Stimulated activated CD8-positive, alpha-beta memory T cell treated with anti-CD3 and anti-CD28 coated beads, Interleukin-12 subunit alpha, Interleukin-12 subunit beta, amount 100 ng/mL, for 24 hours (primary cell): Measurements from ENCODE around the gene CFAP100.

Source experiments
- DNase-seq: peaks from one replicate; pipeline ENCODE4 v3.0.0-alpha.2; 2020; ENCODE audit errors: extremely low read depth

CFAP100 gene

GRCh38 chr3:126478581-126479310 lies 84.0 kb downstream of the CFAP100 start:
- DNase-seq: no peak

- DNase-seq: no peak
Observed at GRCh38 chr3:126479642-126480041, 84.9 kb downstream of the CFAP100 start.

GRCh38 chr3:126480206-126480605 lies 85.5 kb downstream of the CFAP100 start:
- DNase-seq: no peak

- no peak for DNase-seq
Observed at GRCh38 chr3:126480861-126481260, 86.2 kb downstream of the CFAP100 start.

- DNase-seq: no peak
Observed at GRCh38 chr3:126481808-126482502, 87.2 kb downstream of the CFAP100 start.

- DNase-seq: no peak
Observed at GRCh38 chr3:126482503-126483255, 88.0 kb downstream of the CFAP100 start.

GRCh38 chr3:126483321-126483761 lies 88.6 kb downstream of the CFAP100 start:
- no peak for DNase-seq

GRCh38 chr3:126484148-126484547 lies 89.4 kb downstream of the CFAP100 start:
- no peak for DNase-seq

GRCh38 chr3:126484662-126485061 lies 90.0 kb downstream of the CFAP100 start:
- DNase-seq: no peak

- DNase-seq: no peak
Observed at GRCh38 chr3:126485176-126485897, 90.6 kb downstream of the CFAP100 start.

GRCh38 chr3:126485956-126486355 lies 91.2 kb downstream of the CFAP100 start:
- no peak for DNase-seq
